GM12878 (cell line): ENCODE data around the gene PXMP4.

Experiments
- EGR1 ChIP-seq, 2 experiments: IDR thresholded peaks; 1 replicate in 1 of 2; 2 replicates in 1 of 2; pipeline ENCODE4 v1.6.1; 2011 to 2012; ENCODE audit warnings: low read depth in 2 of 2, low read length in 2 of 2, borderline replicate concordance in 1 of 2, mild to moderate bottlenecking in 1 of 2, moderate library complexity in 1 of 2
- ELK1 ChIP-seq: IDR thresholded peaks from 2 replicates; pipeline ENCODE4 v1.6.1; 2012; ENCODE audit warnings: low read depth, low read length, improper control_type of control experiment
- FOXK2 ChIP-seq: fragments of 450-650 bp; IDR thresholded peaks from 2 replicates; pipeline ENCODE4 v1.6.1; 2017; ENCODE audit warnings: mild to moderate bottlenecking, moderate library complexity
- TF ChIP-seq, protein P1 (sequence below), 3 experiments: IDR thresholded peaks in 2 of 3; conservative IDR thresholded peaks in 1 of 3; 2 replicates each; pipeline ENCODE4 v1.5.1; 2011; ENCODE audit warnings: low read depth in 3 of 3, low read length in 3 of 3, mild to moderate bottlenecking in 3 of 3, control low read depth in 2 of 3, moderate library complexity in 2 of 3, inconsistent platforms in 1 of 3, mixed read lengths in 1 of 3; ENCODE audit not compliant: control insufficient read depth in 2 of 3, insufficient read depth in 1 of 3; ENCODE audit errors: extremely low read depth in 1 of 3
- TF ChIP-seq, protein P2 (sequence below): IDR thresholded peaks from 2 replicates; pipeline ENCODE4 v1.6.1; 2012; ENCODE audit warnings: mild to moderate bottlenecking, low read depth, low read length

DNA sequence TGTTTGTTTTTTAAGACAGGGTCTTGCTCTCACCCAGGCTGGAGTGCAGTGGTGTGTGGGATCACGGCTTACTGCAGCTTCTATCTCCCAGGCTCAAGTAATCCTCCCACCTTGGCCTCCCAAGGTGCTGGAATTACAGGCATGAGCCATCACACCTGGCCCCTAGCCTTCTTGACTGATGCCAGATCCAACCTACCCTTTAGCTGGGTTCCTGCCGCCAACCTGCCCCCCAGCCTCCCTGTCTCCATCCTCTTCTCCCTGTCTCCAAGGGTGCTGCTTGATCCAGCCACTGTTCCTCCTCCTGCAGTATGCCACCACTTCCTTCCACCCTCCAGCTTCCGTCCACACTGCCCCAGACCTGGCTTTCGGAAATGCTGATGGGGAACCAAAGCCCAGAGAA is 61.2 kb downstream of the PXMP4 start:
- TF ChIP-seq, protein P1, sequence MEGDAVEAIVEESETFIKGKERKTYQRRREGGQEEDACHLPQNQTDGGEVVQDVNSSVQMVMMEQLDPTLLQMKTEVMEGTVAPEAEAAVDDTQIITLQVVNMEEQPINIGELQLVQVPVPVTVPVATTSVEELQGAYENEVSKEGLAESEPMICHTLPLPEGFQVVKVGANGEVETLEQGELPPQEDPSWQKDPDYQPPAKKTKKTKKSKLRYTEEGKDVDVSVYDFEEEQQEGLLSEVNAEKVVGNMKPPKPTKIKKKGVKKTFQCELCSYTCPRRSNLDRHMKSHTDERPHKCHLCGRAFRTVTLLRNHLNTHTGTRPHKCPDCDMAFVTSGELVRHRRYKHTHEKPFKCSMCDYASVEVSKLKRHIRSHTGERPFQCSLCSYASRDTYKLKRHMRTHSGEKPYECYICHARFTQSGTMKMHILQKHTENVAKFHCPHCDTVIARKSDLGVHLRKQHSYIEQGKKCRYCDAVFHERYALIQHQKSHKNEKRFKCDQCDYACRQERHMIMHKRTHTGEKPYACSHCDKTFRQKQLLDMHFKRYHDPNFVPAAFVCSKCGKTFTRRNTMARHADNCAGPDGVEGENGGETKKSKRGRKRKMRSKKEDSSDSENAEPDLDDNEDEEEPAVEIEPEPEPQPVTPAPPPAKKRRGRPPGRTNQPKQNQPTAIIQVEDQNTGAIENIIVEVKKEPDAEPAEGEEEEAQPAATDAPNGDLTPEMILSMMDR (IDR thresholded peaks at IDR 0.05 in 2 of 3, conservative IDR thresholded peaks at IDR 0.05 in 1 of 3; ENCODE audit: control insufficient read depth in 2 of 3, extremely low read depth in 1 of 3, insufficient read depth in 1 of 3, low read depth in 3 of 3, low read length in 3 of 3): no peak
- TF ChIP-seq FOXK2 (no peak), ELK1 (no peak), EGR1 (IDR thresholded peaks at IDR 0.05; ENCODE audit: borderline replicate concordance in 1 of 2, low read depth in 2 of 2, low read length in 2 of 2) (no peak)
- TF ChIP-seq, protein P2, sequence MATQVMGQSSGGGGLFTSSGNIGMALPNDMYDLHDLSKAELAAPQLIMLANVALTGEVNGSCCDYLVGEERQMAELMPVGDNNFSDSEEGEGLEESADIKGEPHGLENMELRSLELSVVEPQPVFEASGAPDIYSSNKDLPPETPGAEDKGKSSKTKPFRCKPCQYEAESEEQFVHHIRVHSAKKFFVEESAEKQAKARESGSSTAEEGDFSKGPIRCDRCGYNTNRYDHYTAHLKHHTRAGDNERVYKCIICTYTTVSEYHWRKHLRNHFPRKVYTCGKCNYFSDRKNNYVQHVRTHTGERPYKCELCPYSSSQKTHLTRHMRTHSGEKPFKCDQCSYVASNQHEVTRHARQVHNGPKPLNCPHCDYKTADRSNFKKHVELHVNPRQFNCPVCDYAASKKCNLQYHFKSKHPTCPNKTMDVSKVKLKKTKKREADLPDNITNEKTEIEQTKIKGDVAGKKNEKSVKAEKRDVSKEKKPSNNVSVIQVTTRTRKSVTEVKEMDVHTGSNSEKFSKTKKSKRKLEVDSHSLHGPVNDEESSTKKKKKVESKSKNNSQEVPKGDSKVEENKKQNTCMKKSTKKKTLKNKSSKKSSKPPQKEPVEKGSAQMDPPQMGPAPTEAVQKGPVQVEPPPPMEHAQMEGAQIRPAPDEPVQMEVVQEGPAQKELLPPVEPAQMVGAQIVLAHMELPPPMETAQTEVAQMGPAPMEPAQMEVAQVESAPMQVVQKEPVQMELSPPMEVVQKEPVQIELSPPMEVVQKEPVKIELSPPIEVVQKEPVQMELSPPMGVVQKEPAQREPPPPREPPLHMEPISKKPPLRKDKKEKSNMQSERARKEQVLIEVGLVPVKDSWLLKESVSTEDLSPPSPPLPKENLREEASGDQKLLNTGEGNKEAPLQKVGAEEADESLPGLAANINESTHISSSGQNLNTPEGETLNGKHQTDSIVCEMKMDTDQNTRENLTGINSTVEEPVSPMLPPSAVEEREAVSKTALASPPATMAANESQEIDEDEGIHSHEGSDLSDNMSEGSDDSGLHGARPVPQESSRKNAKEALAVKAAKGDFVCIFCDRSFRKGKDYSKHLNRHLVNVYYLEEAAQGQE: no peak
